Retinal pigment epithelial cell (primary cell): ENCODE data around the gene PITPNC1.
"Not testable (repeated sequence)": the region's sequence is repeated elsewhere in the genome, so short reads cannot be mapped to it uniquely, and the experiment has no call there.

Experiments used
- DNase-seq: peaks from one replicate; pipeline ENCODE4 v3.0.0-alpha.2; 2010; ENCODE audit warnings: low read depth
- H3K4me3 ChIP-seq: 2 replicates; pipeline ENCODE4 v1.5.1; 2011; ENCODE audit warnings: mild to moderate bottlenecking, low read length, control low read depth, moderate library complexity
- CTCF ChIP-seq: conservative IDR thresholded peaks from 2 replicates; pipeline ENCODE4 v1.5.1; 2011; ENCODE audit warnings: low read depth, low read length, control low read depth, inconsistent platforms

The PITPNC1 gene

GRCh38 chr17:67493812-67494211, 116.7 kb downstream of the PITPNC1 start:
- no peak overlapping the region for H3K4me3 ChIP-seq
- TF ChIP-seq CTCF = no peak
- DNase-seq = no peak

- not testable (repeated sequence) for H3K4me3 ChIP-seq, DNase-seq
Measured at GRCh38 chr17:67495534-67495933, 118.5 kb downstream of the PITPNC1 start.

DNA sequence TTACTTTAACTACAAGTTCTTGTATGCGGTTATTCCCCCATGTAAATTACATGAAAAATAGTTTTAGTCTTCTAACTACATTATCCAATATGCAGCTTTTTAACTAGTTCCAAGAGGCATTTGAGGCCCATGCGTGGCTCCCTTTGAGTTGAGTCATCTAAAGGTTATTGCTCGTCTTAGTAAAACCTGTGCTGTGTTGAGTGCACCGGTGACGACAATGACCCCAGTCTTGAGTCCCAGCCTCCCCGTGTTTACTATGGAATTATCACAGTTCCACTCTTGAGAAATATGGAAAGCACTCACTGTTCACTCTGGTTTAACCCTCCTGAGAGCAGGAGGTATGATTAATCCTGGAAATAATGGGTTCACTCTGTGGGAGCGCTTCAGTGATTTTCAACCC, 119.2 kb downstream of the PITPNC1 start:
- no peak overlapping the region for H3K4me3 ChIP-seq
- TF ChIP-seq CTCF = no peak
- no peak for DNase-seq

- no peak for DNase-seq
- H3K4me3 ChIP-seq = no peak overlapping the region
- no peak for TF ChIP-seq CTCF
Measured at GRCh38 chr17:67499685-67500084, 122.6 kb downstream of the PITPNC1 start.

- no peak for TF ChIP-seq CTCF
- no peak overlapping the region for H3K4me3 ChIP-seq
- DNase-seq = no peak
Measured at GRCh38 chr17:67500261-67500660, 123.2 kb downstream of the PITPNC1 start.

DNA sequence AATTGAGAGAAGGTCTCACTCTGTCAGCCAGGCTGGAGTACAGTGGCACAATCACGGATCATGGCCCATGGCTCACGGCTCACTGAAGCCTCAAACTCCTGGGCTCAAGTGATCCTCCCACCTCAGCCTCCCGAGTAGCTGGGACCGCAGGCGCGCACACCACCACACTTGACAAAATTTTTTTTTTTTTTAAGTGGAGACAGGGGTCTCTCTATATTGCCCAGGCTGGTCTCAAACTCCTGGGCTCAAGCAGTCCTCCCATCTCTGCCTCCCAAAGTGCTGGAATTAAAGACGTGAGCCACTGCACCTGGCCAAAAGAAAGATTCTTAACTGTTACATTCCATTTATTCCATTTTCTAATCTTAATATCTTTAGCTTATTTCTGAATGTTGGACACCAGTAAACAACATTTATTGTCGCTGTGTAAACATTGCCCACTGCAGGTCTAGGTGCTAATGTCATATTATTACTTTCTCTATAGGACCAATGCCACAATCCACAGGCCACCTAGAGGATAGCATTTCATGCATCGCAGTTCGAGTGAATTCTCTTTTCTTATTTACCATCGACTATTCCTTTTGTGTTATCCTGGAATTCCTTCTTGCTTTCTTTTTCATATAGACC, 123.7 kb downstream of the PITPNC1 start:
- no peak for TF ChIP-seq CTCF
- H3K4me3 ChIP-seq = no peak overlapping the region
- no peak for DNase-seq

DNA sequence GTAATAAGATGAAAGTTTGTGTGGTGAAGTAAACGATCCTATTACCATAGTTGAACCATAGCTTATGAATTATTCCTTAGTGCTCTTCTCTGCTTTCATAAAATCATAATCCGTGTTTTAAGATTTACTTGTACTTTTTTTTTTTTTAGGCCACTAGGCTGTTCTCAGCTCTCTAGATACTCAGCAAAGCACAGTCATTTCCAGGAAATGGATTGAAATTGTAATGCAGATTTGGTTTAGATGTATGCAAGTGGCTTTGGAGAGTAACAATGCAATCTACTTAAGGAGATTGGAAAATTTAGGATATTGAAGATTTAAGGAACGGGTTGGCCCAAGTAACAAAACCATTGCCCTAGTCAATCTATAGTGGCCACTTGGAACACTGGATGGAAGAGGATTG, 125.1 kb downstream of the PITPNC1 start:
- no peak overlapping the region for H3K4me3 ChIP-seq

More for the DNA sequence above, 125.1 kb downstream of the PITPNC1 start:
- no peak for TF ChIP-seq CTCF
- no peak for DNase-seq
